ENCODE results near the gene FLRT2. TPM values are rescaled to one million over a fixed set of nuclear protein-coding genes. Genes with fewer than 3 reads are reported as not detected.

The FLRT2 gene
- total and polyA plus RNA-seq, 10 of the 15 experiments (the other 5 are each of a cell fraction or from before 2014, with no cell fraction given): 0.03 to 0.13 TPM; not detected in 8

GRCh38 chr14:85625925-85626585 is 96.1 kb downstream of the FLRT2 start:
- intact Hi-C loops (cut with micrococcal nuclease; ENCODE audit: unreplicated experiment) (no loop called here), in situ Hi-C loops (cut with MboI) (no loop called here)
- H3K79me2 ChIP-seq (ENCODE audit: control insufficient read depth, insufficient read depth, low read length): no peaks in the 10 kb centered on the region
- ChIA-PET POLR2A (no interaction called here), SMC1A (ENCODE audit: uncharacterized antibody, unreplicated experiment) (no interaction called here), RAD21 (ENCODE audit: unreplicated experiment) (interaction anchor here (1.2 kb wide), 1 partner anchor 14 kb away, joined by 3 read pairs; no protein-coding TSS in a partner anchor), CTCF (no interaction called here)
- no peak for ATAC-seq
- H3K4me1 ChIP-seq (ENCODE audit: control insufficient read depth, insufficient read depth, low read length): no peaks in the 10 kb centered on the region
- no peak overlapping the region for H2AFZ ChIP-seq (ENCODE audit: control insufficient read depth, low read depth, low read length)
- no peaks in the 10 kb centered on the region; the same call in 2 of the 3 replicates for H3K9me3 ChIP-seq (replicated peaks; ENCODE audit: control insufficient read depth, insufficient read depth, low read length)
- H3K36me3 ChIP-seq (ENCODE audit: control insufficient read depth in 2 of 2, insufficient read depth in 2 of 2, low read length in 1 of 2): no peaks in the 10 kb centered on the region
- no peak overlapping the region for H3K9ac ChIP-seq (ENCODE audit: control insufficient read depth, insufficient read depth, low read length)
- H3K4me3 ChIP-seq: no peak overlapping the region
- H3K27ac ChIP-seq (ENCODE audit: control insufficient read depth, insufficient read depth): no peak overlapping the region
- WGBS (ENCODE audit: insufficient coverage, insufficient replicate concordance, low lambda C conversion rate, missing lambda C conversion rate): 10% methylated on average over 3 of the region's 3 CpGs
- H4K20me1 ChIP-seq (ENCODE audit: control insufficient read depth, insufficient read depth): no peaks in the 10 kb centered on the region
- no peaks in the 10 kb centered on the region for H3K27me3 ChIP-seq (replicated peaks in 1 of 2; ENCODE audit: control insufficient read depth in 2 of 2, insufficient read depth in 2 of 2, low read length in 1 of 2)
- BruUV-seq (replicated peaks): no TSS peak
- no peak for DNase-seq (ENCODE audit: low read depth, low spot score)
- H3K4me2 ChIP-seq (ENCODE audit: control insufficient read depth, insufficient read depth): no peak overlapping the region
- FAIRE-seq: no peak
- no peak for TF ChIP-seq NFIC (IDR thresholded peaks at IDR 0.05; ENCODE audit: low read depth, low read length)
- no peak for TF ChIP-seq SUZ12 (IDR thresholded peaks at IDR 0.05; ENCODE audit: unreplicated experiment)
- no peak for TF ChIP-seq NFXL1 (IDR thresholded peaks at IDR 0.05; ENCODE audit: borderline replicate concordance)
- no peak for TF ChIP-seq HDGF (IDR thresholded peaks at IDR 0.05)
- TF ChIP-seq PML (IDR thresholded peaks at IDR 0.05; ENCODE audit: low read length): no peak
- no peak for TF ChIP-seq CEBPB (IDR thresholded peaks at IDR 0.05; ENCODE audit: borderline replicate concordance in 1 of 2, low read depth in 2 of 2, low read length in 2 of 2)
- no peak for TF ChIP-seq NBN (IDR thresholded peaks at IDR 0.05)
- TF ChIP-seq SUPT20H (IDR thresholded peaks at IDR 0.05; ENCODE audit: borderline replicate concordance, control insufficient read depth, low read depth, low read length): no peak
- TF ChIP-seq ETV6 (conservative IDR thresholded peaks at IDR 0.05 in 1 of 2, IDR thresholded peaks at IDR 0.05 in 1 of 2; ENCODE audit: borderline replicate concordance in 1 of 2, low read depth in 1 of 2): no peak
- TF ChIP-seq, protein P1, sequence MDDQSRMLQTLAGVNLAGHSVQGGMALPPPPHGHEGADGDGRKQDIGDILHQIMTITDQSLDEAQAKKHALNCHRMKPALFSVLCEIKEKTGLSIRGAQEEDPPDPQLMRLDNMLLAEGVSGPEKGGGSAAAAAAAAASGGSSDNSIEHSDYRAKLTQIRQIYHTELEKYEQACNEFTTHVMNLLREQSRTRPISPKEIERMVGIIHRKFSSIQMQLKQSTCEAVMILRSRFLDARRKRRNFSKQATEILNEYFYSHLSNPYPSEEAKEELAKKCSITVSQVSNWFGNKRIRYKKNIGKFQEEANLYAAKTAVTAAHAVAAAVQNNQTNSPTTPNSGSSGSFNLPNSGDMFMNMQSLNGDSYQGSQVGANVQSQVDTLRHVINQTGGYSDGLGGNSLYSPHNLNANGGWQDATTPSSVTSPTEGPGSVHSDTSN (IDR thresholded peaks at IDR 0.05; ENCODE audit: insufficient replicate concordance, low read depth, low read length): no peak
- TF ChIP-seq, protein P2, sequence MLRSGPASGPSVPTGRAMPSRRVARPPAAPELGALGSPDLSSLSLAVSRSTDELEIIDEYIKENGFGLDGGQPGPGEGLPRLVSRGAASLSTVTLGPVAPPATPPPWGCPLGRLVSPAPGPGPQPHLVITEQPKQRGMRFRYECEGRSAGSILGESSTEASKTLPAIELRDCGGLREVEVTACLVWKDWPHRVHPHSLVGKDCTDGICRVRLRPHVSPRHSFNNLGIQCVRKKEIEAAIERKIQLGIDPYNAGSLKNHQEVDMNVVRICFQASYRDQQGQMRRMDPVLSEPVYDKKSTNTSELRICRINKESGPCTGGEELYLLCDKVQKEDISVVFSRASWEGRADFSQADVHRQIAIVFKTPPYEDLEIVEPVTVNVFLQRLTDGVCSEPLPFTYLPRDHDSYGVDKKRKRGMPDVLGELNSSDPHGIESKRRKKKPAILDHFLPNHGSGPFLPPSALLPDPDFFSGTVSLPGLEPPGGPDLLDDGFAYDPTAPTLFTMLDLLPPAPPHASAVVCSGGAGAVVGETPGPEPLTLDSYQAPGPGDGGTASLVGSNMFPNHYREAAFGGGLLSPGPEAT (IDR thresholded peaks at IDR 0.05; ENCODE audit: low read depth): no peak
- TF ChIP-seq POLR2AphosphoS5 (IDR thresholded peaks at IDR 0.05; ENCODE audit: low read length): no peak
- TF ChIP-seq IKZF2 (IDR thresholded peaks at IDR 0.05): no peak
- no peak for TF ChIP-seq DPF2 (IDR thresholded peaks at IDR 0.05)
- no peak for TF ChIP-seq MXI1 (IDR thresholded peaks at IDR 0.05; ENCODE audit: low read depth, low read length)
- TF ChIP-seq, protein P3, sequence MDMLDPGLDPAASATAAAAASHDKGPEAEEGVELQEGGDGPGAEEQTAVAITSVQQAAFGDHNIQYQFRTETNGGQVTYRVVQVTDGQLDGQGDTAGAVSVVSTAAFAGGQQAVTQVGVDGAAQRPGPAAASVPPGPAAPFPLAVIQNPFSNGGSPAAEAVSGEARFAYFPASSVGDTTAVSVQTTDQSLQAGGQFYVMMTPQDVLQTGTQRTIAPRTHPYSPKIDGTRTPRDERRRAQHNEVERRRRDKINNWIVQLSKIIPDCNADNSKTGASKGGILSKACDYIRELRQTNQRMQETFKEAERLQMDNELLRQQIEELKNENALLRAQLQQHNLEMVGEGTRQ (IDR thresholded peaks at IDR 0.05; ENCODE audit: borderline replicate concordance, low read depth, low read length): no peak

Measured in GM12878 (cell line).